H1 (cell line): ENCODE results near the gene CD58. TPM values are rescaled to one million over a fixed set of nuclear protein-coding genes. Genes with fewer than 3 reads are reported as not detected.

Experiments used
- CTCF ChIA-PET: fragments of 300-600 bp; sonication (Branson Sonifier 250); formaldehyde crosslinking; loops from one replicate; lab custom pipeline; 2021; ENCODE audit not compliant: partially characterized antibody; lab: Charles Lee
- POLR2A ChIA-PET: fragments of 300-600 bp; sonication (Branson Sonifier 250); formaldehyde crosslinking; loops from one replicate; lab custom pipeline; 2021; ENCODE audit warnings: inconsistent platforms; ENCODE audit not compliant: partially characterized antibody; lab: Charles Lee
- DNase-seq, 2 experiments: peaks; one replicate each; pipeline versions ENCODE4 v3.0.0 to v3.0.0-alpha.2; 2010 to 2022; ENCODE audit warnings: low spot score in 2 of 2, low read depth in 1 of 2, mixed read lengths in 1 of 2
- FAIRE-seq: peaks from 2 replicates; lab custom pipeline; 2011; peaks lifted over from hg19 to GRCh38; lab: Jason Lieb, UNC
- H2AFZ ChIP-seq: 2 replicates; pipeline ENCODE4 v1.8.1; 2012; ENCODE audit warnings: low read length, inconsistent platforms
- H2AK5ac ChIP-seq: 2 replicates; pipeline ENCODE4 v1.6.1; 2013; ENCODE audit warnings: low read depth, low read length
- H2BK120ac ChIP-seq: replicated peaks from 2 replicates; pipeline ENCODE3; 2013; ENCODE audit warnings: low read depth, low read length, inconsistent platforms
- H2BK12ac ChIP-seq: 2 replicates; pipeline ENCODE4 v1.6.1; 2013; ENCODE audit warnings: low read depth, low read length
- H2BK15ac ChIP-seq: 2 replicates; pipeline ENCODE4 v1.6.1; 2013; ENCODE audit warnings: low read length
- H2BK20ac ChIP-seq: 2 replicates; pipeline ENCODE4 v1.6.1; 2013; ENCODE audit warnings: low read length
- H2BK5ac ChIP-seq: 2 replicates; pipeline ENCODE4 v1.6.1; 2013; ENCODE audit warnings: low read depth, low read length
- H3K14ac ChIP-seq: 2 replicates; pipeline ENCODE4 v1.6.1; 2013; ENCODE audit warnings: inconsistent platforms; ENCODE audit not compliant: insufficient read length
- H3K18ac ChIP-seq: 2 replicates; pipeline ENCODE4 v1.6.1; 2013; ENCODE audit warnings: low read length; ENCODE audit errors: extremely low read depth
- H3K23ac ChIP-seq: 2 replicates; pipeline ENCODE4 v1.6.1; 2013; ENCODE audit warnings: inconsistent platforms; ENCODE audit not compliant: insufficient read length
- H3K23me2 ChIP-seq: 2 replicates; pipeline ENCODE4 v1.6.1; 2013; ENCODE audit warnings: low read depth, low read length
- H3K27ac ChIP-seq: 2 replicates; pipeline ENCODE4 v1.6.1; 2011; ENCODE audit warnings: low read depth, low read length, inconsistent platforms
- H3K27me3 ChIP-seq, 4 experiments: replicated peaks in 1 of 4; 1 replicate in 1 of 4; 2 replicates in 3 of 4; pipeline versions ENCODE4 v1.6.1 to v1.8.1; 2011 to 2013; ENCODE audit warnings: low read length in 3 of 4, mild to moderate bottlenecking in 3 of 4, inconsistent platforms in 2 of 4, mixed read lengths in 2 of 4, moderate library complexity in 1 of 4; ENCODE audit not compliant: control insufficient read depth in 3 of 4, insufficient read depth in 3 of 4; ENCODE audit errors: extremely low read depth in 1 of 4
- H3K36me3 ChIP-seq, 4 experiments: 2 replicates each; pipeline versions ENCODE4 v1.6.1 to v1.8.1; 2011 to 2013; ENCODE audit warnings: mild to moderate bottlenecking in 4 of 4, low read length in 3 of 4, moderate library complexity in 2 of 4, control low read depth in 1 of 4, inconsistent platforms in 1 of 4; ENCODE audit not compliant: insufficient read depth in 4 of 4, control insufficient read depth in 2 of 4
- H3K4ac ChIP-seq: replicated peaks from 2 replicates; pipeline ENCODE3; 2013; ENCODE audit warnings: low read length, low read depth, mixed read lengths, inconsistent platforms; ENCODE audit not compliant: insufficient read length
- H3K4me1 ChIP-seq, 4 experiments: replicated peaks in 1 of 4; 1 replicate in 1 of 4; 2 replicates in 3 of 4; pipeline versions ENCODE4 v1.6.1 to v1.8.1; 2011 to 2013; ENCODE audit warnings: low read length in 3 of 4, inconsistent platforms in 2 of 4, mixed read lengths in 1 of 4; ENCODE audit not compliant: insufficient read depth in 4 of 4, control insufficient read depth in 3 of 4
- H3K4me2 ChIP-seq, 2 experiments: 2 replicates each; pipeline versions ENCODE4 v1.6.1 to v1.8.1; 2011 to 2013; ENCODE audit warnings: low read depth in 2 of 2, low read length in 2 of 2, control low read depth in 1 of 2, inconsistent platforms in 1 of 2, mild to moderate bottlenecking in 1 of 2; ENCODE audit not compliant: insufficient read depth in 1 of 2
- H3K4me3 ChIP-seq, 4 experiments: fragments of 200-600, 300-600 bp in 1 of 4; sonication (generic), shearing (Covaris generic), sonication (Bioruptor Twin) in 1 of 4; 2 replicates each; pipeline versions ENCODE4 v1.5.1 to v1.8.1; 2011 to 2016; ENCODE audit warnings: low read length in 4 of 4, low read depth in 3 of 4, control low read depth in 2 of 4, inconsistent platforms in 2 of 4, mild to moderate bottlenecking in 2 of 4, mixed read lengths in 1 of 4, moderate library complexity in 1 of 4; ENCODE audit not compliant: insufficient read depth in 2 of 4; ENCODE audit errors: extremely low read depth in 1 of 4
- H3K56ac ChIP-seq: replicated peaks from 2 replicates; pipeline ENCODE3; 2013; ENCODE audit warnings: low read depth, mild to moderate bottlenecking, mixed read lengths, low read length, inconsistent platforms; ENCODE audit not compliant: insufficient read length
- H3K79me1 ChIP-seq: 2 replicates; pipeline ENCODE4 v1.6.1; 2013; ENCODE audit warnings: low read depth, low read length, control low read depth
- H3K79me2 ChIP-seq, 2 experiments: 2 replicates each; pipeline versions ENCODE4 v1.6.1 to v1.8.1; 2012 to 2013; ENCODE audit warnings: low read length in 2 of 2, mild to moderate bottlenecking in 2 of 2, inconsistent platforms in 1 of 2; ENCODE audit not compliant: insufficient read depth in 2 of 2, control insufficient read depth in 1 of 2
- H3K9ac ChIP-seq, 4 experiments: replicated peaks in 1 of 4; 1 replicate in 1 of 4; 2 replicates in 3 of 4; pipeline versions ENCODE4 v1.6.1 to v1.8.1; 2011 to 2013; ENCODE audit warnings: low read depth in 3 of 4, low read length in 3 of 4, control low read depth in 2 of 4, mild to moderate bottlenecking in 2 of 4, moderate library complexity in 2 of 4, inconsistent platforms in 1 of 4; ENCODE audit errors: extremely low read depth in 1 of 4
- H3K9me3 ChIP-seq, 2 experiments: 2 replicates each; pipeline versions ENCODE4 v1.6.1 to v1.8.1; 2012 to 2013; ENCODE audit warnings: mild to moderate bottlenecking in 2 of 2, moderate library complexity in 2 of 2, control low read depth in 1 of 2, inconsistent platforms in 1 of 2, low read depth in 1 of 2, low read length in 1 of 2, mixed read lengths in 1 of 2; ENCODE audit not compliant: insufficient read depth in 2 of 2
- H4K20me1 ChIP-seq, 2 experiments: replicated peaks in 1 of 2; 2 replicates each; pipeline versions ENCODE3 to v1.8.1; 2011 to 2013; ENCODE audit warnings: inconsistent platforms in 2 of 2, low read length in 2 of 2, mild to moderate bottlenecking in 1 of 2; ENCODE audit not compliant: insufficient read depth in 2 of 2, control insufficient read depth in 1 of 2
- H4K5ac ChIP-seq: 2 replicates; pipeline ENCODE4 v1.6.1; 2013; ENCODE audit warnings: low read length, low read depth, mixed read lengths, inconsistent platforms; ENCODE audit not compliant: insufficient read length
- H4K8ac ChIP-seq: 2 replicates; pipeline ENCODE4 v1.8.0; 2013; ENCODE audit warnings: mild to moderate bottlenecking, moderate library complexity, low read length, inconsistent platforms; ENCODE audit not compliant: insufficient read depth; ENCODE audit errors: extremely low read depth
- H4K91ac ChIP-seq: replicated peaks from 2 replicates; pipeline ENCODE3; 2013; ENCODE audit warnings: low read length, mixed read lengths, inconsistent platforms; ENCODE audit not compliant: insufficient read length
- BRCA1 ChIP-seq: IDR thresholded peaks from 2 replicates; pipeline ENCODE4 v1.6.1; 2012; ENCODE audit warnings: low read depth, low read length, improper control_type of control experiment
- CHD2 ChIP-seq: IDR thresholded peaks from 2 replicates; pipeline ENCODE4 v1.6.1; 2012; ENCODE audit warnings: low read length, improper control_type of control experiment
- FOSL1 ChIP-seq: IDR thresholded peaks from 2 replicates; pipeline ENCODE4 v1.6.1; 2011; ENCODE audit warnings: mild to moderate bottlenecking, low read depth, low read length, moderate library complexity; ENCODE audit not compliant: insufficient read depth
- GTF2F1 ChIP-seq: IDR thresholded peaks from 2 replicates; pipeline ENCODE4 v1.6.1; 2012; ENCODE audit warnings: low read depth, low read length, improper control_type of control experiment, borderline replicate concordance
- HDAC2 ChIP-seq, 2 experiments: fragments of 300-600 bp in 1 of 2; sonication (generic) in 1 of 2; IDR thresholded peaks; 2 replicates each; pipeline ENCODE4 v1.6.1; 2011 to 2012; ENCODE audit warnings: low read depth in 2 of 2, low read length in 2 of 2, mild to moderate bottlenecking in 2 of 2, moderate library complexity in 2 of 2, borderline replicate concordance in 1 of 2, inconsistent platforms in 1 of 2
- NANOG ChIP-seq: IDR thresholded peaks from 2 replicates; pipeline ENCODE4 v1.6.1; 2011; ENCODE audit warnings: low read length, low read depth, mild to moderate bottlenecking, inconsistent platforms; ENCODE audit not compliant: insufficient read depth, poor library complexity, severe bottlenecking
- POLR2AphosphoS5 ChIP-seq: IDR thresholded peaks from 2 replicates; pipeline ENCODE4 v1.6.1; 2011; ENCODE audit warnings: low read depth, low read length
- RXRA ChIP-seq: IDR thresholded peaks from 2 replicates; pipeline ENCODE4 v1.6.1; 2011; ENCODE audit warnings: low read depth, mild to moderate bottlenecking, low read length, moderate library complexity; ENCODE audit not compliant: insufficient read depth
- SP1 ChIP-seq: IDR thresholded peaks from 2 replicates; pipeline ENCODE4 v1.6.1; 2011; ENCODE audit warnings: low read depth, low read length
- SUZ12 ChIP-seq: fragments of 200-600 bp; sonication (generic); IDR thresholded peaks from 2 replicates; pipeline ENCODE4 v1.6.1; 2012; ENCODE audit warnings: mild to moderate bottlenecking, inconsistent platforms, low read length, moderate library complexity, mixed read lengths
- TAF7 ChIP-seq: optimal IDR thresholded peaks from 2 replicates; pipeline ENCODE3; 2011; ENCODE audit warnings: low read depth, mild to moderate bottlenecking, inconsistent platforms, low read length, moderate library complexity, borderline replicate concordance
- TBP ChIP-seq: IDR thresholded peaks from 2 replicates; pipeline ENCODE4 v1.6.1; 2011; ENCODE audit warnings: low read depth, low read length, improper control_type of control experiment
- YY1 ChIP-seq: IDR thresholded peaks from 2 replicates; pipeline ENCODE4 v1.6.1; 2011; ENCODE audit warnings: low read depth, mild to moderate bottlenecking, low read length
- WGBS, 2 experiments: shearing (Covaris generic) in 1 of 2; methylation state at CpG; one replicate each; pipeline versions ENCODE4 v1.1.6 to v1.1.7; 2013 to 2015; ENCODE audit warnings: low lambda C conversion rate in 2 of 2, mixed read lengths in 2 of 2, inconsistent platforms in 1 of 2, low coverage in 1 of 2, missing lambda C conversion rate in 1 of 2; ENCODE audit not compliant: insufficient replicate concordance in 2 of 2, insufficient coverage in 1 of 2, insufficient read length in 1 of 2; ENCODE audit errors: extremely low coverage in 1 of 2, missing lambda C conversion rate in 1 of 2; 5-methylcytosine and 5-hydroxymethylcytosine counted together
- polyA plus RNA-seq, 7 experiments: library from polyadenylated mRNA; depleted of rRNA in 3 of 7; stranded (reverse) in 5 of 7; unstranded in 2 of 7; fragments of >200 nt in 5 of 7; fragments of 200-250 nt in 2 of 7; gene quantifications; 1 replicate in 5 of 7; 2 replicates in 1 of 7; 4 replicates in 1 of 7; pipeline versions ENCODE4 v1.2.1 to v1.2.3, GENCODE V29; 2011 to 2013; ENCODE audit warnings: missing spikeins in 2 of 7, mixed read lengths in 2 of 7
- total RNA-seq: library from RNA; stranded (reverse); fragmentation: NEBNext Ultra II Directional; extraction: Animal tissue kit (Norgen Biotek cat#: 25700); gene quantifications from 2 replicates; pipeline ENCODE4 v1.2.1, GENCODE V29; 2021
- TF ChIP-seq, protein P1 (sequence below): IDR thresholded peaks from 2 replicates; pipeline ENCODE4 v1.6.1; 2011; ENCODE audit warnings: low read depth, mild to moderate bottlenecking, low read length; ENCODE audit not compliant: insufficient read depth

CD58 gene
- total and polyA plus RNA-seq, 2 of the 8 experiments (the other 6 are each of a cell fraction or from before 2014, with no cell fraction given), result 5.3 to 5.5 TPM

DNA sequence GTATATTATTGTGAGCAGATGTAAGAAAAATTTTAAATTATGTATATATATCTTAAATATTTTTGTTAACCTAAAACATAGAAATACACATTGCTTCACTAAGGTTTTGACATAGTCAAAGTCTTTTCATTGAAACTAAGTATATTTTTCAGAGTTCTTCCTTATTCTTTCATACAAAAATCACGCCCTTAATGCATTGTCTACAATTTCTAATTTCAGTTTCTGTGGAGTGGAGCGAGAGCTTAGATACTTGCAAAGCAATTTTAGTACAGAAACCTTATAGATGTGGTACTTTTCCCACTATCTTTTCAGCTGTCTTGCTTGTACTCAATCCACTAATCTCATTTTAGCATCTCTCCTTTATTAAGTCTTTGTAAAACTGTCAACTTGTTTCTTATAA lies 63.2 kb downstream of the CD58 start:
- Histone ChIP-seq H3K27me3 (no peaks in the 10 kb centered on the region), H3K4me1 (peaks cover 0 to 5% (median 0%) of the 10 kb centered on the region in 4 experiments; a peak in 1 of 7 replicates), H2BK15ac (no peak overlapping the region), H3K27ac (no peak overlapping the region), H3K14ac (no peak overlapping the region), H3K9me3 (0 out of 4 replicates have a peak, but pooled peaks cover 0 to 2% of the 10 kb centered on the region in 2 experiments), H3K23me2 (no peaks in the 10 kb centered on the region), H4K91ac (no peak overlapping the region), H4K8ac (no peak overlapping the region), H2AK5ac (no peak overlapping the region), H3K4me3 (no peak overlapping the region), H2BK5ac (no peak overlapping the region), H4K20me1 (no peaks in the 10 kb centered on the region), H3K4ac (no peak overlapping the region), H3K23ac (no peak overlapping the region), H3K18ac (no peak overlapping the region), H3K4me2 (no peak overlapping the region), H2AFZ (no peak overlapping the region), H3K9ac (no peak overlapping the region), H3K79me2 (no peaks in the 10 kb centered on the region), H4K5ac (no peak overlapping the region), H2BK120ac (no peak overlapping the region), H2BK12ac (no peak overlapping the region), H3K56ac (no peak overlapping the region), H2BK20ac (no peak overlapping the region), H3K36me3 (no peaks in the 10 kb centered on the region), H3K79me1 (no peaks in the 10 kb centered on the region)
- POLR2A ChIA-PET, result no interaction called here
- DNase-seq (no peak), FAIRE-seq (no peak)
- 80% methylated on average over 2 of the region's 2 CpGs; no CpG with 5 or more reads in 1 of the 2 experiments for WGBS, 2 experiments
- CTCF ChIA-PET, result no interaction called here
- TF ChIP-seq BRCA1 (no peak), GTF2F1 (no peak), NANOG (no peak), RXRA (no peak), TAF7 (no peak), TBP (no peak), CHD2 (no peak), HDAC2 (IDR thresholded peaks at IDR 0.05; ENCODE audit: borderline replicate concordance in 1 of 2, low read depth in 2 of 2, low read length in 2 of 2) (no peak), YY1 (no peak), SP1 (no peak), FOSL1 (no peak), SUZ12 (no peak), POLR2AphosphoS5 (no peak)
- TF ChIP-seq, protein P1, sequence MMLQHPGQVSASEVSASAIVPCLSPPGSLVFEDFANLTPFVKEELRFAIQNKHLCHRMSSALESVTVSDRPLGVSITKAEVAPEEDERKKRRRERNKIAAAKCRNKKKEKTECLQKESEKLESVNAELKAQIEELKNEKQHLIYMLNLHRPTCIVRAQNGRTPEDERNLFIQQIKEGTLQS, result no peak
